A549 (cell line): ENCODE results near the gene LTA4H.

Experiments
- CTCF ChIP-seq: fragments of >200 bp; sonication (Bioruptor Twin); formaldehyde crosslinking; IDR thresholded peaks from 3 replicates; pipeline ENCODE4 v1.5.1; 2016
- EP300 ChIP-seq, 2 experiments: fragments of >200 bp; sonication (Bioruptor Twin); formaldehyde crosslinking; IDR thresholded peaks; 2 replicates in 1 of 2; 3 replicates in 1 of 2; pipeline ENCODE4 v1.6.1; 2016 to 2017
- JUN ChIP-seq, 2 experiments: fragments of >200 bp; sonication (Bioruptor Twin); formaldehyde crosslinking; IDR thresholded peaks; 2 replicates in 1 of 2; 3 replicates in 1 of 2; pipeline ENCODE4 v1.6.1; 2016 to 2017

- TF ChIP-seq JUN (IDR thresholded peaks at IDR 0.05): no peak
- no peak for TF ChIP-seq EP300 (IDR thresholded peaks at IDR 0.05)
- no peak for TF ChIP-seq CTCF
Observed at GRCh38 chr12:95978351-95978750, 57.0 kb downstream of the LTA4H start.
